IMR-90 (cell line): ENCODE results near the gene GLCCI1. TPM values are rescaled to one million over a fixed set of nuclear protein-coding genes. Genes with fewer than 3 reads are reported as not detected.

ENCODE experiments used
- ATAC-seq: fragments of 200-7000 bp; cut with Tn5 transposase; 2 replicates; pipeline ENCODE4 v1.9.1; 2020; ENCODE audit warnings: low read depth, mild to moderate bottlenecking, moderate library complexity
- BruUV-seq: library from RNA; stranded (reverse); fragments of 400-500 nt; replicated peaks from 2 replicates; lab custom pipeline; 2021; lab: Mats Ljungman, UMichigan
- CTCF ChIA-PET: fragments of 300-600 bp; formaldehyde crosslinking; extraction: SDS; loops from one replicate; lab custom pipeline; 2021; ENCODE audit warnings: antibody characterized with exemption; lab: Yijun Ruan, JAX
- POLR2A ChIA-PET: fragments of 300-600 bp; sonication (Branson Sonifier 250); formaldehyde crosslinking; loops from one replicate; lab custom pipeline; 2022; ENCODE audit warnings: antibody characterized with exemption; ENCODE audit not compliant: unreplicated experiment; lab: Charles Lee
- DNase-seq: peaks from one replicate; pipeline ENCODE4 v3.0.0; 2013
- H2AFZ ChIP-seq: replicated peaks from 2 replicates; pipeline ENCODE3; 2013; ENCODE audit warnings: low read length, mild to moderate bottlenecking; ENCODE audit not compliant: poor library complexity
- H2AK5ac ChIP-seq: 2 replicates; pipeline ENCODE4 v1.6.1; 2013; ENCODE audit warnings: low read depth, low read length, inconsistent platforms
- H2AK9ac ChIP-seq: replicated peaks from 2 replicates; pipeline ENCODE3; 2013; ENCODE audit warnings: mild to moderate bottlenecking, low read depth, low read length, moderate library complexity; ENCODE audit not compliant: poor library complexity
- H2BK120ac ChIP-seq: 2 replicates; pipeline ENCODE4 v1.6.1; 2013; ENCODE audit warnings: low read depth, low read length, inconsistent platforms
- H2BK15ac ChIP-seq: 3 replicates; pipeline ENCODE4 v1.6.1; 2013; ENCODE audit warnings: low read depth, low read length, inconsistent platforms
- H2BK20ac ChIP-seq: 2 replicates; pipeline ENCODE4 v1.6.1; 2013; ENCODE audit warnings: low read depth, mild to moderate bottlenecking, inconsistent platforms, low read length, moderate library complexity
- H2BK5ac ChIP-seq: 2 replicates; pipeline ENCODE4 v1.6.1; 2013; ENCODE audit warnings: mild to moderate bottlenecking, low read depth, low read length, inconsistent platforms; ENCODE audit not compliant: poor library complexity, severe bottlenecking
- H3K14ac ChIP-seq: replicated peaks from 2 replicates; pipeline ENCODE4 v1.6.1; 2013; ENCODE audit warnings: low read depth, low read length, inconsistent platforms
- H3K18ac ChIP-seq: 2 replicates; pipeline ENCODE4 v1.6.1; 2013; ENCODE audit warnings: low read depth, low read length, control low read depth
- H3K23ac ChIP-seq: 2 replicates; pipeline ENCODE4 v1.6.1; 2013; ENCODE audit warnings: low read depth, low read length, inconsistent platforms
- H3K27ac ChIP-seq: 2 replicates; pipeline ENCODE4 v1.5.1; 2013; ENCODE audit warnings: mild to moderate bottlenecking, control low read depth, low read length; ENCODE audit not compliant: insufficient read depth
- H3K27me3 ChIP-seq: 2 replicates; pipeline ENCODE4 v1.6.1; 2013; ENCODE audit warnings: low read length; ENCODE audit not compliant: control insufficient read depth, insufficient read depth
- H3K36me3 ChIP-seq: 2 replicates; pipeline ENCODE4 v1.6.1; 2013; ENCODE audit warnings: low read length, mixed read lengths; ENCODE audit not compliant: control insufficient read depth, insufficient read depth
- H3K4ac ChIP-seq: 2 replicates; pipeline ENCODE4 v1.6.1; 2013; ENCODE audit warnings: low read depth, low read length, inconsistent platforms
- H3K4me1 ChIP-seq: 2 replicates; pipeline ENCODE4 v1.6.1; 2013; ENCODE audit warnings: low read length, mixed read lengths; ENCODE audit not compliant: control insufficient read depth, insufficient read depth
- H3K4me2 ChIP-seq: 2 replicates; pipeline ENCODE4 v1.6.1; 2013; ENCODE audit warnings: low read depth, mild to moderate bottlenecking, control low read depth, low read length, moderate library complexity
- H3K4me3 ChIP-seq: 2 replicates; pipeline ENCODE4 v1.5.1; 2013; ENCODE audit warnings: low read depth, mild to moderate bottlenecking, control low read depth, low read length, moderate library complexity; ENCODE audit not compliant: insufficient read depth
- H3K56ac ChIP-seq: 2 replicates; pipeline ENCODE4 v1.6.1; 2013; ENCODE audit warnings: low read length, inconsistent platforms; ENCODE audit not compliant: insufficient read depth; ENCODE audit errors: extremely low read depth
- H3K79me1 ChIP-seq, 2 experiments: 2 replicates each; pipeline ENCODE4 v1.6.1; 2013; ENCODE audit warnings: low read length in 2 of 2, inconsistent platforms in 1 of 2, low read depth in 1 of 2
- H3K9ac ChIP-seq: 2 replicates; pipeline ENCODE4 v1.6.1; 2013; ENCODE audit warnings: low read depth, low read length, control low read depth
- H3K9me1 ChIP-seq: 2 replicates; pipeline ENCODE4 v1.6.1; 2013; ENCODE audit warnings: low read length, inconsistent platforms; ENCODE audit not compliant: insufficient read depth
- H3K9me3 ChIP-seq: 2 replicates; pipeline ENCODE4 v1.6.1; 2013; ENCODE audit warnings: low read length; ENCODE audit not compliant: control insufficient read depth, insufficient read depth
- H4K20me1 ChIP-seq: 2 replicates; pipeline ENCODE4 v1.6.1; 2013; ENCODE audit warnings: low read length, inconsistent platforms; ENCODE audit not compliant: insufficient read depth
- H4K5ac ChIP-seq: 2 replicates; pipeline ENCODE4 v1.6.1; 2013; ENCODE audit warnings: mild to moderate bottlenecking, low read depth, low read length, control low read depth
- H4K8ac ChIP-seq, 2 experiments: 2 replicates each; pipeline ENCODE4 v1.6.1; 2013; ENCODE audit warnings: low read depth in 2 of 2, low read length in 2 of 2, control low read depth in 1 of 2, inconsistent platforms in 1 of 2
- H4K91ac ChIP-seq: 2 replicates; pipeline ENCODE4 v1.6.1; 2013; ENCODE audit warnings: low read depth, low read length, inconsistent platforms; ENCODE audit not compliant: insufficient read depth
- BHLHE40 ChIP-seq: fragments of 150-350 bp; IDR thresholded peaks from 2 replicates; pipeline ENCODE4 v1.6.1; 2016; ENCODE audit warnings: mild to moderate bottlenecking, low read depth, low read length
- CHD1 ChIP-seq: IDR thresholded peaks from 2 replicates; pipeline ENCODE4 v1.6.1; 2012; ENCODE audit warnings: low read depth, low read length, improper control_type of control experiment
- CTCF ChIP-seq: conservative IDR thresholded peaks from 2 replicates; pipeline ENCODE4 v1.5.1; 2012; ENCODE audit warnings: mild to moderate bottlenecking, low read depth, low read length, improper control_type of control experiment
- FOS ChIP-seq: fragments of 150-350 bp; IDR thresholded peaks from 2 replicates; pipeline ENCODE4 v1.6.1; 2016; ENCODE audit warnings: low read depth, low read length
- MAFK ChIP-seq: IDR thresholded peaks from 2 replicates; pipeline ENCODE4 v1.6.1; 2012; ENCODE audit warnings: low read depth, low read length, improper control_type of control experiment
- MAZ ChIP-seq: IDR thresholded peaks from 2 replicates; pipeline ENCODE4 v1.6.1; 2012; ENCODE audit warnings: low read depth, mild to moderate bottlenecking, low read length, improper control_type of control experiment, moderate library complexity, borderline replicate concordance
- MXI1 ChIP-seq: IDR thresholded peaks from 2 replicates; pipeline ENCODE4 v1.6.1; 2012; ENCODE audit warnings: low read depth, mild to moderate bottlenecking, low read length, moderate library complexity, borderline replicate concordance
- RAD21 ChIP-seq: IDR thresholded peaks from 2 replicates; pipeline ENCODE4 v1.6.1; 2012; ENCODE audit warnings: low read length, improper control_type of control experiment
- RCOR1 ChIP-seq: IDR thresholded peaks from 2 replicates; pipeline ENCODE4 v1.6.1; 2012; ENCODE audit warnings: mild to moderate bottlenecking, low read length, improper control_type of control experiment; ENCODE audit not compliant: insufficient replicate concordance
- SMC3 ChIP-seq: fragments of 150-350 bp; IDR thresholded peaks from 2 replicates; pipeline ENCODE4 v1.6.1; 2016; ENCODE audit warnings: low read depth, mild to moderate bottlenecking, antibody characterized with exemption, low read length, moderate library complexity
- WGBS, 2 experiments: methylation state at CpG; one replicate each; pipeline versions ENCODE4 v1.1.5 to v1.1.7; 2013; ENCODE audit warnings: missing lambda C conversion rate in 2 of 2; ENCODE audit not compliant: insufficient read length in 1 of 2; ENCODE audit errors: extremely low coverage in 2 of 2; 5-methylcytosine and 5-hydroxymethylcytosine counted together
- dilution Hi-C: fragments of 300-500 bp; cut with HindIII; formaldehyde crosslinking; loops from one replicate; pipeline ENCODE4 v1.14.3; 2018; ENCODE audit warnings: low sequenced_read_pairs; ENCODE audit not compliant: unreplicated experiment
- in situ Hi-C: fragments of 300-500 bp; cut with MboI; formaldehyde crosslinking; loops from 3 replicates; pipeline ENCODE4 v1.14.3; 2019; ENCODE audit warnings: low sequenced_read_pairs, inconsistent platforms, mixed read lengths
- intact Hi-C: fragments of 100-400 bp; cut with micrococcal nuclease; formaldehyde crosslinking; loops from 2 replicates; pipeline ENCODE4 v1.10.0; 2022
- polyA plus RNA-seq, 3 experiments: library from polyadenylated mRNA; depleted of rRNA; stranded (reverse); fragments of >200 nt; gene quantifications; 2 replicates each; pipeline ENCODE4 v1.2.3, GENCODE V29; 2012; ENCODE audit warnings: low replicate concordance in 1 of 3
- total RNA-seq: library from RNA; depleted of rRNA; stranded (reverse); fragments of >200 nt; gene quantifications from 2 replicates; pipeline ENCODE4 v1.2.3, GENCODE V29; 2012

The GLCCI1 gene
- total and polyA plus RNA-seq, 2 of the 4 experiments (the other 2 are of a cell fraction) = 4.1 to 6.2 TPM

GRCh38 chr7:8114175-8114574, 145.6 kb downstream of the GLCCI1 start:
- Histone ChIP-seq H2BK20ac (no peak overlapping the region), H4K91ac (no peak overlapping the region), H3K79me1 (no peaks in the 10 kb centered on the region), H3K36me3 (no peaks in the 10 kb centered on the region), H3K9me3 (no peaks in the 10 kb centered on the region), H4K20me1 (no peaks in the 10 kb centered on the region), H2AK9ac (no peak overlapping the region), H3K27me3 (no peaks in the 10 kb centered on the region), H3K9me1 (no peaks in the 10 kb centered on the region), H2BK120ac (no peak overlapping the region), H3K18ac (no peak overlapping the region), H3K56ac (no peak overlapping the region), H3K4me3 (no peak overlapping the region), H3K27ac (no peak overlapping the region), H4K8ac (no peak overlapping the region), H3K4ac (no peak overlapping the region), H2BK5ac (no peak overlapping the region), H3K4me1 (no peaks in the 10 kb centered on the region), H2AK5ac (no peak overlapping the region), H2AFZ (no peak overlapping the region), H3K23ac (no peak overlapping the region), H3K4me2 (no peak overlapping the region), H3K9ac (no peak overlapping the region), H4K5ac (no peak overlapping the region), H3K14ac (no peak overlapping the region), H2BK15ac (no peak overlapping the region)
- TF ChIP-seq SMC3 = no peak
- TF ChIP-seq MAZ = no peak
- TF ChIP-seq CTCF = no peak
- no peak for TF ChIP-seq MAFK
- no peak for TF ChIP-seq RAD21
- TF ChIP-seq CHD1 = no peak
- no peak for TF ChIP-seq RCOR1
- no peak for TF ChIP-seq FOS
- TF ChIP-seq MXI1 = no peak
- no peak for TF ChIP-seq BHLHE40
- POLR2A ChIA-PET = no interaction called here
- dilution Hi-C loops (no loop called here), intact Hi-C loops (no loop called here), in situ Hi-C loops (no loop called here)
- CTCF ChIA-PET = no interaction called here
- no TSS peak for BruUV-seq
- no peak for ATAC-seq
- no peak for DNase-seq
- WGBS, 2 experiments = no CpG with 5 or more reads among the region's 4 CpGs
